ENCODE results near the gene TERB2.
"Not testable (repeated sequence)": the region's sequence is repeated elsewhere in the genome, so short reads cannot be mapped to it uniquely, and the experiment has no call there.

The TERB2 gene

GRCh38 chr15:44988184-44988869 is 31.8 kb downstream of the TERB2 start:
- not testable (repeated sequence) for H3K36me3 ChIP-seq (ENCODE audit: control insufficient read depth, insufficient read depth, low read length); H4K5ac ChIP-seq (ENCODE audit: low read length); H2BK5ac ChIP-seq (ENCODE audit: low read length); H3K23ac ChIP-seq (ENCODE audit: low read length); H3K27ac ChIP-seq (ENCODE audit: low read depth, low read length); H3K4me3 ChIP-seq (ENCODE audit: low read length); H2BK120ac ChIP-seq (ENCODE audit: low read depth, low read length); H3K4me1 ChIP-seq (ENCODE audit: control insufficient read depth, low read depth, low read length); H4K8ac ChIP-seq (ENCODE audit: low read depth, low read length); DNase-seq; H2AK5ac ChIP-seq (ENCODE audit: low read length); H3K9ac ChIP-seq (ENCODE audit: low read length); H3K4ac ChIP-seq (ENCODE audit: low read depth, low read length); H3K56ac ChIP-seq (ENCODE audit: low read length); H3K18ac ChIP-seq (ENCODE audit: low read length); H3K79me1 ChIP-seq (ENCODE audit: low read length); H3K4me2 ChIP-seq (ENCODE audit: low read length); H3K79me2 ChIP-seq (ENCODE audit: control insufficient read depth, insufficient read depth, low read length); H3K27me3 ChIP-seq (ENCODE audit: insufficient read depth, low read length, poor library complexity); H2BK15ac ChIP-seq (replicated peaks; ENCODE audit: low read depth)
- WGBS (ENCODE audit: extremely low coverage, insufficient coverage, low lambda C conversion rate), result no CpG with 5 or more reads among the region's 3 CpGs

DNA sequence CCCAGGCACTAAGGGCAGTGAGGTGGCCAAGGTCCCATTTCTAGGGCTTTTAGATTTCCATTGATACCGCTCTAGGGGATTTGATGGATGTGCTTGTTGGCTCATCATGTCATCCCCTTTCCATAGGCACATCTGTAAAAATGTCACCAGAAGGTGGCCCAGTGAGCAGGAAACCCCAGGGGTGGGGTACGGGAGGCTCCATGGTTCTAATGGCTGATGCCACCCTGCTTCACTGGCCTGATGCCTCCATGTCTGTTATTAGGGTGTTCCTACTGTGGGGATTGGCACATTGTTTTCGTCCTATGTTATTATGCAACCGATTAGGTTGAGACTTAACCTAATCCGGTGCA is 32.4 kb downstream of the TERB2 start:
- not testable (repeated sequence) for H3K23ac ChIP-seq (ENCODE audit: low read length); H2BK5ac ChIP-seq (ENCODE audit: low read length); H3K27ac ChIP-seq (ENCODE audit: low read depth, low read length); H4K8ac ChIP-seq (ENCODE audit: low read depth, low read length); H3K36me3 ChIP-seq (ENCODE audit: control insufficient read depth, insufficient read depth, low read length); H3K4me2 ChIP-seq (ENCODE audit: low read length); H3K4ac ChIP-seq (ENCODE audit: low read depth, low read length); H3K4me1 ChIP-seq (ENCODE audit: control insufficient read depth, low read depth, low read length); DNase-seq; H3K79me2 ChIP-seq (ENCODE audit: control insufficient read depth, insufficient read depth, low read length); H3K27me3 ChIP-seq (ENCODE audit: insufficient read depth, low read length, poor library complexity); H2BK15ac ChIP-seq (replicated peaks; ENCODE audit: low read depth); H3K56ac ChIP-seq (ENCODE audit: low read length); H3K18ac ChIP-seq (ENCODE audit: low read length); H2AK5ac ChIP-seq (ENCODE audit: low read length); H4K5ac ChIP-seq (ENCODE audit: low read length); H3K79me1 ChIP-seq (ENCODE audit: low read length); H3K9ac ChIP-seq (ENCODE audit: low read length); H2BK120ac ChIP-seq (ENCODE audit: low read depth, low read length); H3K4me3 ChIP-seq (ENCODE audit: low read length)
- no CpG with 5 or more reads among the region's 5 CpGs for WGBS (ENCODE audit: extremely low coverage, insufficient coverage, low lambda C conversion rate)

- not testable (repeated sequence) for H3K79me2 ChIP-seq (ENCODE audit: control insufficient read depth, insufficient read depth, low read length); H2BK120ac ChIP-seq (ENCODE audit: low read depth, low read length); H3K56ac ChIP-seq (ENCODE audit: low read length); H3K4me3 ChIP-seq (ENCODE audit: low read length); H3K4me1 ChIP-seq (ENCODE audit: control insufficient read depth, low read depth, low read length); H3K4me2 ChIP-seq (ENCODE audit: low read length); H3K9ac ChIP-seq (ENCODE audit: low read length); H3K36me3 ChIP-seq (ENCODE audit: control insufficient read depth, insufficient read depth, low read length); H3K27me3 ChIP-seq (ENCODE audit: insufficient read depth, low read length, poor library complexity); H2BK5ac ChIP-seq (ENCODE audit: low read length); H3K4ac ChIP-seq (ENCODE audit: low read depth, low read length); H4K8ac ChIP-seq (ENCODE audit: low read depth, low read length); H3K27ac ChIP-seq (ENCODE audit: low read depth, low read length); H2AK5ac ChIP-seq (ENCODE audit: low read length); H2BK15ac ChIP-seq (replicated peaks; ENCODE audit: low read depth); H3K79me1 ChIP-seq (ENCODE audit: low read length); H3K23ac ChIP-seq (ENCODE audit: low read length); H4K5ac ChIP-seq (ENCODE audit: low read length); DNase-seq; H3K18ac ChIP-seq (ENCODE audit: low read length)
- WGBS (ENCODE audit: extremely low coverage, insufficient coverage, low lambda C conversion rate), result no CpG with 5 or more reads among the region's 3 CpGs
Observed at GRCh38 chr15:44997632-44998031, 41.1 kb downstream of the TERB2 start.

- H3K27me3 ChIP-seq (ENCODE audit: insufficient read depth, low read length, poor library complexity), result no peaks in the 10 kb centered on the region
- H3K4me1 ChIP-seq (ENCODE audit: control insufficient read depth, low read depth, low read length), result no peaks in the 10 kb centered on the region
- H3K56ac ChIP-seq (ENCODE audit: low read length), result no peak overlapping the region
- H2BK5ac ChIP-seq (ENCODE audit: low read length), result no peak overlapping the region
- H3K79me1 ChIP-seq (ENCODE audit: low read length), result no peaks in the 10 kb centered on the region
- H3K4ac ChIP-seq (ENCODE audit: low read depth, low read length), result no peak overlapping the region
- H3K27ac ChIP-seq (ENCODE audit: low read depth, low read length), result no peak overlapping the region
- no peak overlapping the region for H2BK120ac ChIP-seq (ENCODE audit: low read depth, low read length)
- no peak overlapping the region for H3K18ac ChIP-seq (ENCODE audit: low read length)
- no peaks in the 10 kb centered on the region for H3K36me3 ChIP-seq (ENCODE audit: control insufficient read depth, insufficient read depth, low read length)
- no peak overlapping the region for H3K4me2 ChIP-seq (ENCODE audit: low read length)
- no peak overlapping the region for H3K4me3 ChIP-seq (ENCODE audit: low read length)
- no peaks in the 10 kb centered on the region for H3K79me2 ChIP-seq (ENCODE audit: control insufficient read depth, insufficient read depth, low read length)
- H2AK5ac ChIP-seq (ENCODE audit: low read length), result no peak overlapping the region
- no peak overlapping the region for H3K23ac ChIP-seq (ENCODE audit: low read length)
- no peak for DNase-seq
- WGBS (ENCODE audit: extremely low coverage, insufficient coverage, low lambda C conversion rate), result no CpG with 5 or more reads among the region's 2 CpGs
- no peak overlapping the region for H4K5ac ChIP-seq (ENCODE audit: low read length)
- H4K8ac ChIP-seq (ENCODE audit: low read depth, low read length), result no peak overlapping the region
- no peak overlapping the region for H2BK15ac ChIP-seq (replicated peaks; ENCODE audit: low read depth)
- no peak overlapping the region for H3K9ac ChIP-seq (ENCODE audit: low read length)
Observed at GRCh38 chr15:44999105-44999504, 42.6 kb downstream of the TERB2 start.

- not testable (repeated sequence) for H3K23ac ChIP-seq (ENCODE audit: low read length)
Observed at GRCh38 chr15:45001180-45001579, 44.7 kb downstream of the TERB2 start.

GRCh38 chr15:45003731-45004410 is 47.4 kb downstream of the TERB2 start:
- H2AK5ac ChIP-seq (ENCODE audit: low read length); H3K23ac ChIP-seq (ENCODE audit: low read length); H3K4me2 ChIP-seq (ENCODE audit: low read length); H3K4me3 ChIP-seq (ENCODE audit: low read length); H2BK15ac ChIP-seq (replicated peaks; ENCODE audit: low read depth); H3K27ac ChIP-seq (ENCODE audit: low read depth, low read length); H4K5ac ChIP-seq (ENCODE audit: low read length); H3K79me1 ChIP-seq (ENCODE audit: low read length); H3K4ac ChIP-seq (ENCODE audit: low read depth, low read length); H3K56ac ChIP-seq (ENCODE audit: low read length); DNase-seq; H3K9ac ChIP-seq (ENCODE audit: low read length); H3K27me3 ChIP-seq (ENCODE audit: insufficient read depth, low read length, poor library complexity); H3K79me2 ChIP-seq (ENCODE audit: control insufficient read depth, insufficient read depth, low read length); H4K8ac ChIP-seq (ENCODE audit: low read depth, low read length); H3K18ac ChIP-seq (ENCODE audit: low read length); H3K36me3 ChIP-seq (ENCODE audit: control insufficient read depth, insufficient read depth, low read length); H2BK120ac ChIP-seq (ENCODE audit: low read depth, low read length); H3K4me1 ChIP-seq (ENCODE audit: control insufficient read depth, low read depth, low read length); H2BK5ac ChIP-seq (ENCODE audit: low read length): not testable (repeated sequence)
- WGBS (ENCODE audit: extremely low coverage, insufficient coverage, low lambda C conversion rate), result no CpG with 5 or more reads among the region's 2 CpGs

More at GRCh38 chr15:45001180-45001579, 44.7 kb downstream of the TERB2 start:
- H3K56ac ChIP-seq (ENCODE audit: low read length); H3K27me3 ChIP-seq (ENCODE audit: insufficient read depth, low read length, poor library complexity); H3K4me1 ChIP-seq (ENCODE audit: control insufficient read depth, low read depth, low read length); H3K9ac ChIP-seq (ENCODE audit: low read length); DNase-seq; H2BK120ac ChIP-seq (ENCODE audit: low read depth, low read length); H4K8ac ChIP-seq (ENCODE audit: low read depth, low read length); H2AK5ac ChIP-seq (ENCODE audit: low read length); H3K79me2 ChIP-seq (ENCODE audit: control insufficient read depth, insufficient read depth, low read length); H2BK5ac ChIP-seq (ENCODE audit: low read length); H3K27ac ChIP-seq (ENCODE audit: low read depth, low read length); H3K4me2 ChIP-seq (ENCODE audit: low read length); H3K36me3 ChIP-seq (ENCODE audit: control insufficient read depth, insufficient read depth, low read length); H4K5ac ChIP-seq (ENCODE audit: low read length); H3K4me3 ChIP-seq (ENCODE audit: low read length); H2BK15ac ChIP-seq (replicated peaks; ENCODE audit: low read depth); H3K4ac ChIP-seq (ENCODE audit: low read depth, low read length); H3K18ac ChIP-seq (ENCODE audit: low read length); H3K79me1 ChIP-seq (ENCODE audit: low read length): not testable (repeated sequence)
- WGBS (ENCODE audit: extremely low coverage, insufficient coverage, low lambda C conversion rate), result no CpG with 5 or more reads among the region's 1 CpG

All from mesendoderm (in vitro differentiated cells).